NCI-H2107 treated with DMSO at 0.1 percent for 48 hours (cell line): ENCODE results near the gene FRY.
"Not testable (repeated sequence)": the region's sequence is repeated elsewhere in the genome, so short reads cannot be mapped to it uniquely, and the experiment has no call there.

Experiments used
- DNase-seq: peaks from one replicate; lab custom pipeline; 2025; ENCODE audit not compliant: unreplicated experiment; lab: John Stamatoyannopoulos, UW

The FRY gene

GRCh38 chr13:32040052-32040642 lies 8.6 kb downstream of the FRY start:
- DNase-seq: no peak

- DNase-seq: no peak
Observed at GRCh38 chr13:32040689-32041088, 9.1 kb downstream of the FRY start.

- DNase-seq: no peak
Observed at GRCh38 chr13:32041429-32041828, 9.9 kb downstream of the FRY start.

GRCh38 chr13:32042551-32042950 lies 11.0 kb downstream of the FRY start:
- DNase-seq: no peak

- no peak for DNase-seq
Observed at GRCh38 chr13:32044446-32044845, 12.9 kb downstream of the FRY start.

GRCh38 chr13:32045537-32045936 lies 14.0 kb downstream of the FRY start:
- no peak for DNase-seq

- peak; percentile 84 for DNase-seq
Observed at GRCh38 chr13:32045982-32046785, 14.6 kb downstream of the FRY start.

GRCh38 chr13:32047088-32047487 lies 15.5 kb downstream of the FRY start:
- no peak for DNase-seq

- no peak for DNase-seq
Observed at GRCh38 chr13:32047793-32048192, 16.2 kb downstream of the FRY start.

GRCh38 chr13:32048816-32049215 lies 17.2 kb downstream of the FRY start:
- DNase-seq: no peak

GRCh38 chr13:32051156-32051555 lies 19.6 kb downstream of the FRY start:
- DNase-seq: no peak

- peak; percentile 91 for DNase-seq
Observed at GRCh38 chr13:32056316-32056715, 24.7 kb downstream of the FRY start.

GRCh38 chr13:32057325-32057724 lies 25.8 kb downstream of the FRY start:
- DNase-seq: not testable (repeated sequence)

GRCh38 chr13:32059511-32059984 lies 28.0 kb downstream of the FRY start:
- DNase-seq: no peak

GRCh38 chr13:32060401-32060878 lies 28.9 kb downstream of the FRY start:
- peak; percentile 24 for DNase-seq

- DNase-seq: no peak
Observed at GRCh38 chr13:32063619-32064233, 32.2 kb downstream of the FRY start.

GRCh38 chr13:32067149-32067961 lies 35.8 kb downstream of the FRY start:
- no peak for DNase-seq

GRCh38 chr13:32068255-32068654 lies 36.7 kb downstream of the FRY start:
- DNase-seq: no peak

GRCh38 chr13:32073180-32073864 lies 41.7 kb downstream of the FRY start:
- no peak for DNase-seq

GRCh38 chr13:32075170-32075851 lies 43.7 kb downstream of the FRY start:
- no peak for DNase-seq
